ENCODE data around the gene KIAA0930.

Gene KIAA0930

GRCh38 chr22:45244916-45245315 is 4.2 kb upstream of the KIAA0930 start:
- TF ChIP-seq CTCF (IDR thresholded peaks at IDR 0.05; ENCODE audit: borderline replicate concordance, extremely low read depth, low read length, poor library complexity, severe bottlenecking): no peak
- TF ChIP-seq EZH2 (IDR thresholded peaks at IDR 0.05; ENCODE audit: borderline replicate concordance, low read depth, low read length, severe bottlenecking): no peak
- no peaks in the 10 kb centered on the region for H3K36me3 ChIP-seq (ENCODE audit: insufficient read depth, low read length)
- ATAC-seq (ENCODE audit: insufficient read depth, low read depth) (no peak), DNase-seq (no peak)
- H3K9me3 ChIP-seq (ENCODE audit: insufficient read depth, low read length, severe bottlenecking): no peaks in the 10 kb centered on the region
- no peak overlapping the region for H3K4me2 ChIP-seq (ENCODE audit: insufficient read depth, low read length)
- H2AFZ ChIP-seq (ENCODE audit: low read depth, low read length): no peak overlapping the region
- H3K27me3 ChIP-seq (ENCODE audit: insufficient read depth, low read length, poor library complexity): peaks cover 2% of the 10 kb centered on the region
- no peak overlapping the region for H3K9ac ChIP-seq (ENCODE audit: low read depth, low read length)
- peaks cover 2% of the 10 kb centered on the region; the same call in 1 of the 2 replicates for H4K20me1 ChIP-seq (ENCODE audit: insufficient read depth, low read length)
- H3K4me1 ChIP-seq (ENCODE audit: insufficient read depth, low read length): peaks cover 13% of the 10 kb centered on the region
- H3K27ac ChIP-seq (ENCODE audit: low read length): no peak overlapping the region
- H3K4me3 ChIP-seq (ENCODE audit: low read depth in 1 of 2, low read length in 2 of 2): no peak overlapping the region
- peaks cover 3% of the 10 kb centered on the region; the same call in 1 of the 2 replicates for H3K79me2 ChIP-seq (ENCODE audit: insufficient read depth, low read length)

- H4K20me1 ChIP-seq (ENCODE audit: insufficient read depth, low read length): peaks cover 22% of the 10 kb centered on the region; the same call in 1 of the 2 replicates
- peaks cover 5% of the 10 kb centered on the region; the same call in 1 of the 2 replicates for H3K36me3 ChIP-seq (ENCODE audit: insufficient read depth, low read length)
- no peaks in the 10 kb centered on the region for H3K9me3 ChIP-seq (ENCODE audit: insufficient read depth, low read length, severe bottlenecking)
- H3K27ac ChIP-seq (ENCODE audit: low read length): no peak overlapping the region
- no peak for ATAC-seq (ENCODE audit: insufficient read depth, low read depth)
- no peak for DNase-seq
- H3K27me3 ChIP-seq (ENCODE audit: insufficient read depth, low read length, poor library complexity): no peaks in the 10 kb centered on the region
- H3K79me2 ChIP-seq (ENCODE audit: insufficient read depth, low read length): peaks cover 11% of the 10 kb centered on the region
- H3K4me3 ChIP-seq (ENCODE audit: low read depth in 1 of 2, low read length in 2 of 2): no peak overlapping the region
- no peak for TF ChIP-seq EZH2 (IDR thresholded peaks at IDR 0.05; ENCODE audit: borderline replicate concordance, low read depth, low read length, severe bottlenecking)
- TF ChIP-seq CTCF (IDR thresholded peaks at IDR 0.05; ENCODE audit: borderline replicate concordance, extremely low read depth, low read length, poor library complexity, severe bottlenecking): peak; percentile 40
- no peak overlapping the region for H2AFZ ChIP-seq (ENCODE audit: low read depth, low read length)
- H3K4me2 ChIP-seq (ENCODE audit: insufficient read depth, low read length): no peak overlapping the region
- peaks cover 24% of the 10 kb centered on the region for H3K4me1 ChIP-seq (ENCODE audit: insufficient read depth, low read length)
- no peak overlapping the region for H3K9ac ChIP-seq (ENCODE audit: low read depth, low read length)
Observed at GRCh38 chr22:45242778-45243191, 2.1 kb upstream of the KIAA0930 start.

- Histone ChIP-seq H3K9ac (ENCODE audit: low read depth, low read length) (peak overlapping the region; percentile 71), H2AFZ (ENCODE audit: low read depth, low read length) (peak overlapping the region; percentile 78), H3K27ac (ENCODE audit: low read length) (peak overlapping the region; percentile 41; the same call in 1 of the 2 replicates), H3K9me3 (ENCODE audit: insufficient read depth, low read length, severe bottlenecking) (no peaks in the 10 kb centered on the region), H3K79me2 (ENCODE audit: insufficient read depth, low read length) (peaks cover 18% of the 10 kb centered on the region), H3K4me2 (ENCODE audit: insufficient read depth, low read length) (peak overlapping the region; percentile 94), H3K27me3 (ENCODE audit: insufficient read depth, low read length, poor library complexity) (no peaks in the 10 kb centered on the region), H4K20me1 (ENCODE audit: insufficient read depth, low read length) (peaks cover 40% of the 10 kb centered on the region), H3K36me3 (ENCODE audit: insufficient read depth, low read length) (peaks cover 13% of the 10 kb centered on the region), H3K4me1 (ENCODE audit: insufficient read depth, low read length) (peaks cover 24% of the 10 kb centered on the region), H3K4me3 (ENCODE audit: low read depth in 1 of 2, low read length in 2 of 2) (peak overlapping the region; percentile 64 to 87; a peak in 3 of 4 replicates)
- no peak for TF ChIP-seq CTCF (IDR thresholded peaks at IDR 0.05; ENCODE audit: borderline replicate concordance, extremely low read depth, low read length, poor library complexity, severe bottlenecking)
- no peak for TF ChIP-seq EZH2 (IDR thresholded peaks at IDR 0.05; ENCODE audit: borderline replicate concordance, low read depth, low read length, severe bottlenecking)
- DNase-seq (peak; percentile 52), ATAC-seq (ENCODE audit: insufficient read depth, low read depth) (peak; percentile 62)
Observed at GRCh38 chr22:45240104-45240809, 437 bp downstream of the KIAA0930 start.

Data from DND-41 (cell line).